Transverse colon (tissue), 4 donors: ENCODE results near the gene KRTAP10-2. TPM values are rescaled to one million over a fixed set of nuclear protein-coding genes. Genes with fewer than 3 reads are reported as not detected.

Source experiments
- DNase-seq: peaks from one replicate; pipeline ENCODE4 v3.0.0-alpha.2; 2019
- H3K27ac ChIP-seq, 4 donors: fragments of 200-600 bp; sonication (generic); 2 replicates each; pipeline ENCODE4 v1.5.1; 2016 to 2018; ENCODE audit warnings: inconsistent platforms in 4 of 4
- H3K27me3 ChIP-seq: fragments of 200-600 bp; sonication (generic); 2 replicates; pipeline ENCODE4 v1.5.1; 2017; ENCODE audit warnings: inconsistent platforms
- H3K36me3 ChIP-seq, 4 donors: fragments of 200-600 bp; sonication (generic); 2 replicates each; pipeline ENCODE4 v1.5.1; 2017 to 2019; ENCODE audit warnings: inconsistent platforms in 4 of 4
- H3K4me1 ChIP-seq, 4 donors: fragments of 200-600 bp; sonication (generic); 2 replicates each; pipeline ENCODE4 v1.5.1; 2017 to 2020; ENCODE audit warnings: inconsistent platforms in 4 of 4
- H3K4me3 ChIP-seq, 4 donors: fragments of 200-600 bp; sonication (generic); 1 replicate in 1 of 4; 2 replicates in 3 of 4; pipeline versions ENCODE4 v1.5.1 to v1.6.1; 2017 to 2019; ENCODE audit warnings: inconsistent platforms in 4 of 4
- H3K9me3 ChIP-seq, 2 donors: fragments of 200-600 bp; sonication (generic); 2 replicates each; pipeline ENCODE4 v1.5.1; 2017 to 2019; ENCODE audit warnings: inconsistent platforms in 2 of 2
- CTCF ChIP-seq, 5 experiments: fragments of 200-600 bp in 3 of 5; fragments of 450-650 bp in 2 of 5; sonication (generic) in 3 of 5; IDR thresholded peaks; 1 replicate in 2 of 5; 2 replicates in 3 of 5; pipeline ENCODE4 v1.5.1; 2016 to 2017; ENCODE audit warnings: antibody characterized with exemption in 5 of 5, inconsistent platforms in 3 of 5, mild to moderate bottlenecking in 2 of 5, moderate library complexity in 1 of 5
- EP300 ChIP-seq: sonication (generic); formaldehyde crosslinking; IDR thresholded peaks from one replicate; pipeline ENCODE4 v1.6.1; 2017; ENCODE audit warnings: antibody characterized with exemption, low read depth
- POLR2A ChIP-seq: fragments of 450-650 bp; IDR thresholded peaks from one replicate; pipeline ENCODE4 v1.6.1; 2016; ENCODE audit warnings: antibody characterized with exemption, mild to moderate bottlenecking, moderate library complexity
- POLR2AphosphoS5 ChIP-seq, 3 donors: sonication (generic); formaldehyde crosslinking; IDR thresholded peaks; one replicate each; pipeline ENCODE4 v1.6.1; 2016; ENCODE audit warnings: antibody characterized with exemption in 3 of 3
- WGBS, 2 donors: methylation state at CpG; one replicate each; pipeline ENCODE4 v1.1.5; 2018; ENCODE audit warnings: low coverage in 1 of 2; 5-methylcytosine and 5-hydroxymethylcytosine counted together
- in situ Hi-C, 4 donors: fragments of 200-750 bp; cut with MboI; loops; one replicate each; pipeline versions ENCODE4 v1.15.0 to v1.15.1; 2017; ENCODE audit warnings: low sequenced_read_pairs in 3 of 4, low pct_ligation_motif_present in 1 of 4, low pct_unique_long_range_greater_than_20kb in 1 of 4
- intact Hi-C: fragments of 100-400 bp; cut with DNase I; formaldehyde crosslinking; loops from one replicate; pipeline ENCODE4 v1.15.1; 2023; ENCODE audit warnings: low total_unique reads
- total RNA-seq, 4 donors: library from RNA; depleted of rRNA; stranded (reverse); fragments of >200 nt; gene quantifications; one replicate each; pipeline ENCODE4 v1.1.0, GENCODE V29; 2016

Gene KRTAP10-2
- total RNA-seq, 4 donors from 2014 or later = not detected

GRCh38 chr21:44571844-44572782, 20.8 kb upstream of the KRTAP10-2 start:
- H3K27ac ChIP-seq = no peak overlapping the region
- TF ChIP-seq POLR2A (no peak), CTCF (IDR thresholded peaks at IDR 0.05) (no peak), POLR2AphosphoS5 (IDR thresholded peaks at IDR 0.05) (no peak), EP300 (no peak)
- no peaks in the 10 kb centered on the region for H3K9me3 ChIP-seq
- DNase-seq = no peak
- peaks cover 4% of the 10 kb centered on the region for H3K27me3 ChIP-seq
- no peak overlapping the region for H3K4me3 ChIP-seq
- intact Hi-C loops (no loop called here), in situ Hi-C loops (no loop called here)
- H3K36me3 ChIP-seq = no peaks in the 10 kb centered on the region
- peaks cover 0 to 11% (median 8%) of the 10 kb centered on the region in 4 donors for H3K4me1 ChIP-seq
- WGBS, 2 donors = 88 to 89% methylated on average over 11 to 40 of the region's 40 CpGs

- Histone ChIP-seq H3K36me3 (no peaks in the 10 kb centered on the region), H3K27ac (no peak overlapping the region), H3K4me3 (no peak overlapping the region), H3K4me1 (peaks cover 0 to 11% (median 8%) of the 10 kb centered on the region in 4 donors), H3K9me3 (no peaks in the 10 kb centered on the region), H3K27me3 (peaks cover 4% of the 10 kb centered on the region)
- intact Hi-C loops (no loop called here), in situ Hi-C loops (no loop called here)
- no peak for DNase-seq
- 66 to 87% methylated on average over 3 to 4 of the region's 4 CpGs for WGBS, 2 donors
- TF ChIP-seq EP300 = no peak
- no peak for TF ChIP-seq POLR2AphosphoS5 (IDR thresholded peaks at IDR 0.05)
- no peak for TF ChIP-seq CTCF (IDR thresholded peaks at IDR 0.05)
- TF ChIP-seq POLR2A = no peak
Measured at GRCh38 chr21:44571296-44571695, 20.0 kb upstream of the KRTAP10-2 start.

GRCh38 chr21:44569861-44570517, 18.7 kb upstream of the KRTAP10-2 start:
- TF ChIP-seq POLR2A (no peak), POLR2AphosphoS5 (IDR thresholded peaks at IDR 0.05) (no peak), CTCF (IDR thresholded peaks at IDR 0.05) (no peak), EP300 (no peak)
- in situ Hi-C loops (no loop called here), intact Hi-C loops (no loop called here)
- 78% methylated on average over 9 of the region's 12 CpGs; no CpG with 5 or more reads in 1 of the 2 donors for WGBS, 2 donors
- H3K36me3 ChIP-seq = no peaks in the 10 kb centered on the region
- no peaks in the 10 kb centered on the region for H3K9me3 ChIP-seq
- peaks cover 0 to 9% (median 8%) of the 10 kb centered on the region in 4 donors for H3K4me1 ChIP-seq
- no peak overlapping the region for H3K4me3 ChIP-seq
- DNase-seq = no peak
- peaks cover 4% of the 10 kb centered on the region for H3K27me3 ChIP-seq
- H3K27ac ChIP-seq = no peak overlapping the region
